Mucosa of stomach (tissue), 1 donor: Measurements from ENCODE around the gene LPP.
"Not testable (repeated sequence)": the region's sequence is repeated elsewhere in the genome, so short reads cannot be mapped to it uniquely, and the experiment has no call there.

Source experiments
- H3K27me3 ChIP-seq: one replicate; pipeline ENCODE4 v1.7.0; 2013; ENCODE audit warnings: mild to moderate bottlenecking, low read length; ENCODE audit not compliant: control insufficient read depth, insufficient read depth
- H3K36me3 ChIP-seq: one replicate; pipeline ENCODE4 v1.7.0; 2013; ENCODE audit warnings: low read length; ENCODE audit not compliant: control insufficient read depth, insufficient read depth
- H3K4me1 ChIP-seq: one replicate; pipeline ENCODE4 v1.7.0; 2013; ENCODE audit warnings: mild to moderate bottlenecking, low read length; ENCODE audit not compliant: control insufficient read depth, insufficient read depth
- H3K4me3 ChIP-seq: one replicate; pipeline ENCODE4 v1.7.0; 2013; ENCODE audit warnings: low read length
- H3K9ac ChIP-seq: one replicate; pipeline ENCODE4 v1.7.0; 2013; ENCODE audit warnings: mild to moderate bottlenecking, low read length, moderate library complexity
- H3K9me3 ChIP-seq: one replicate; pipeline ENCODE4 v1.7.0; 2013; ENCODE audit warnings: mild to moderate bottlenecking, low read length, moderate library complexity; ENCODE audit not compliant: control insufficient read depth
- donor health status: Pancreatic carcinoma.

Gene LPP

DNA sequence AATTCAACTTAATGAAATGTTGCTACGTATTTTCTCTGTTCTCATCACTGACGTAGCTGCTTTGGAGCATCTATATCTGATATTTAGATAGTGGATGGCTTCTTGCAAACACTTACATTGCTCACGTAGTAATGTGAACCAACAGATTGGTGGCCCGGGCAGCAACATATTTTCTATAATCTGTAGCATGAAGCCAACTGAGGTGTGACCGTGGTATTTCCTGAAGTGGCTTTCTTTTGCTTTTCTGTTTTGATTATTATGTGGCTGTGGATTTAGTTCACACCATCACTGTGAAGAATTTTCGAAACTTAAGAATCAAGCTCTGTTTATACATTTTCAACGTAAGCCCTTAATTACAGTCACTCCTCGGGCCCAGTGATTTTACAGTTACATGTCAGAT is 288.5 kb downstream of the LPP start:
- Histone ChIP-seq H3K4me1 (peaks cover 10% of the 10 kb centered on the region), H3K4me3 (no peak overlapping the region)

DNA sequence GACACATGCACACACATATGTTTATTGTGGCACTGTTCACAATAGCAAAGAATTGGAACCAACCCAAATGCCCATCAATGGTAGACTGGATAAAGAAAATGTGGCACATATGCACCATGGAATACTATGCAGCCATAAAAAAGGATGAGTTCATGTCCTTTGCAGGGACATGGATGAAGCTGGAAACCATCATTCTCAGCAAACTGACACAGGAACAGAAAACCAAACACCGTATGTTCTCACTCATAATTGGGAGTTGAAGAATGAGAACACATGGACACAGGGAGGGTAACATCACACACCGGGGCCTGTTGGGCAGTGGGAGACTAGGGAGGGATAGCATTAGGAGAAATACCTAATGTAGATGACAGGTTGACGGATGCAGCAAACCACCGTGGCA is 291.2 kb downstream of the LPP start:
- not testable (repeated sequence) for H3K27me3 ChIP-seq, H3K4me1 ChIP-seq, H3K36me3 ChIP-seq, H3K9me3 ChIP-seq, H3K9ac ChIP-seq, H3K4me3 ChIP-seq

More for the DNA sequence above, 288.5 kb downstream of the LPP start:
- Histone ChIP-seq H3K9me3 (no peaks in the 10 kb centered on the region), H3K9ac (no peak overlapping the region), H3K36me3 (no peaks in the 10 kb centered on the region), H3K27me3 (no peaks in the 10 kb centered on the region)

DNA sequence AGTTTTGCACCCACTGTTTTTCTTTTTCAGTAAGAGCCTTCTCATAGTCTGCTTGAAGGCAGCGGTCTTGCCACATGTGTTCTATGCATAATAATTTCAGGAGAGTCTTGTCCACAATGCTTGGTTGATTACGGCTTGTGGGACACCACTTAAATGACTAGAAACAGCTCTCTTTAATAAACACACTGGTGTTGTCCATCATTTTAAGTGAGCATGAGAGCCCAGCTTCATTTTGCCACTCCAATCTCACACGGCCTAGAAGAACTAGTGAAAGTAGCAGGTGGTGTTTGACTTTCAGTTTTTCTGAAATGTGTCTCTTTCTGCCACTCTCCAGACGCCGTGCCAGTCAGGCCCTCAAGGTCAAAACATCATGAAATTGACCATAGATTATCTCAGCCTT is 292.1 kb downstream of the LPP start:
- H3K9ac ChIP-seq: no peak overlapping the region
- no peaks in the 10 kb centered on the region for H3K36me3 ChIP-seq
- H3K27me3 ChIP-seq: no peaks in the 10 kb centered on the region
- H3K9me3 ChIP-seq: no peaks in the 10 kb centered on the region
- no peaks in the 10 kb centered on the region for H3K4me1 ChIP-seq
- no peak overlapping the region for H3K4me3 ChIP-seq

DNA sequence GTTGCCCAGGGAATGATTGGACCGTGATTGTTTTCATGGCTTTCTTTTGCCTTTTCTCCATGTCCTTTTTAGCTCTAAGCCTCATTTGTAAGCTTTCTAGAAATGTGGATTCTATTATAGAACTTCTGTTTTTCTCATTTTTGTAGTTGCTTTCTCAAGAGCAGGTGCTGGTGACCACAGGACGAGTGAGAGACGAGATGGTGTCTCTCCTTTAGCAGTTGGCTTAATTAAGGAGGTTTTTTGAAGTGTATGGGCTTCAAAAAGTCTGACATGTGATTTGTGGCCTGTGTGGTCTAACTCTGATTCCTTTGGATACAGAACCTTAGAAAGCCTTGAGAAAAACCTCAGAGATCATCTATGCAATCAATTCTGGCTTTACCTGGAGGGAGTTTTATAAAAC is 292.8 kb downstream of the LPP start:
- H3K4me3 ChIP-seq: no peak overlapping the region
- H3K4me1 ChIP-seq: no peaks in the 10 kb centered on the region
- H3K36me3 ChIP-seq: no peaks in the 10 kb centered on the region
- no peak overlapping the region for H3K9ac ChIP-seq
- H3K9me3 ChIP-seq: no peaks in the 10 kb centered on the region
- H3K27me3 ChIP-seq: no peaks in the 10 kb centered on the region

DNA sequence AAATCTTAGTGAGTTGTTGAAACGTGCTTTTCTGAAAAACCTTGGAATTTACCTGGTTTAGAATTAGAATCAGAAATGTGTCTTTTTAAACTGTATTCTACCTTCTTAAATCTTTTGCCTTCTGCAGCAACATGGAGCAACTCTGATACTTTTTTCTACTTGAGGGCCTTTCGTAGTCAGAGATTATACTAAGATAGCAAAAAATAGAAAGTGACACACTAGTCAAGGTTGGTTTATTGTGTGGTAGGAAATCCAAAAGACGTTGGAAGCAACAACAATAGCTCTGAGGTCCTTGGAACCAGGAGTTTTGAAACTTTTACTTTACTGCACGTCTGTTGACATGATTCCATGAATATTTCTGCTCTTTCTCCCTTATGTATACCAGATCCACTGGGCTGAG is 294.9 kb downstream of the LPP start:
- H3K9ac ChIP-seq: no peak overlapping the region
- no peak overlapping the region for H3K4me3 ChIP-seq
- no peaks in the 10 kb centered on the region for H3K4me1 ChIP-seq
- no peaks in the 10 kb centered on the region for H3K36me3 ChIP-seq
- H3K9me3 ChIP-seq: no peaks in the 10 kb centered on the region
- no peaks in the 10 kb centered on the region for H3K27me3 ChIP-seq

DNA sequence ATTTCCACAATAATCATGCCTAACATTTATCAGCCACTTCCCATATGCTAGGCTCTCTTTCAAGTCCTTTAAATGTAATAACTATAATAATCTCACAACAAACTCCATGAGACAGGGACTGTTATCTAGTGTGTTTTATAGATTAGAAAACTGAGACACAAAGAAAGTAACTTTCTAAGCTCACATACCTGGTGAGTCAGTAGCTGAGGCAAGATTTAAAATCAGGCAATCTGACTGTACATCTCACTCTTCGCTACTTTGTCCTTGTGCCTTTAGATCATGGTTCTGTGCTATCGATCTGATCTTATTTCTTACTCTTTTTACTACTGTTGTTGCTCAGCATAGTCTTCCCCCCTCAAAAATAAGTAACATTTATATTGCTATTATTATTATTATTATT is 295.5 kb downstream of the LPP start:
- Histone ChIP-seq H3K36me3 (no peaks in the 10 kb centered on the region), H3K9me3 (no peaks in the 10 kb centered on the region), H3K9ac (no peak overlapping the region), H3K4me1 (no peaks in the 10 kb centered on the region), H3K4me3 (no peak overlapping the region), H3K27me3 (no peaks in the 10 kb centered on the region)

DNA sequence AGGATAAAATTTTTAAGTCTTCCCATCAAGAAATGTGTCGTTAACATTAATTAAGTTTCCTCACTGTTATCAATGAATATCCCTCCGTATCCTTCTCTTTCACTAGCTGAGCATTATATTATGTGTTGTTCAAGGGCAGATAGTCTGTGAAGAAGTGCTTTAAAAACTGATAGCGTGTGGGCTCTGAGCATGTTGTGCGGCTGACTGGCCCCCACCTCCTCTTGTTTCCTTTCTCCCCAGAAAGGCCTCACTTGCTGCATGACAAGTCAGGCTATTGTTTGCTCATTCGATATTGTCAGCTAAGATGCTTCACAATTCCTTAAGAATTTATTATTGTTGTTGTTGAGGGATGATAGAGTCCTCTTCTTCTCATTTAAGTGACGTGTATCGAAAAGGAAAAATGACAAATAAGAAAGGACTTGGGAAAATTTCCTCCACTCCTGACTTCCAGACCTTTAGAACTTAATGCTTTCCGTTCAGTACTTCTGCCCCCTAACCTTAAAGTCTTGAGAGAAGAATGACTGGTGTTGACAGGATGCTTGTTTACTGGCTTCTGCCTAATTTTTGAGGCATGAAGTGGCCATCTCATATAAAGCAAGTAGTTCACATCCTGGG is 298.3 kb downstream of the LPP start:
- Histone ChIP-seq H3K9me3 (no peaks in the 10 kb centered on the region), H3K4me1 (no peaks in the 10 kb centered on the region), H3K9ac (no peak overlapping the region), H3K4me3 (no peak overlapping the region), H3K27me3 (no peaks in the 10 kb centered on the region), H3K36me3 (no peaks in the 10 kb centered on the region)

DNA sequence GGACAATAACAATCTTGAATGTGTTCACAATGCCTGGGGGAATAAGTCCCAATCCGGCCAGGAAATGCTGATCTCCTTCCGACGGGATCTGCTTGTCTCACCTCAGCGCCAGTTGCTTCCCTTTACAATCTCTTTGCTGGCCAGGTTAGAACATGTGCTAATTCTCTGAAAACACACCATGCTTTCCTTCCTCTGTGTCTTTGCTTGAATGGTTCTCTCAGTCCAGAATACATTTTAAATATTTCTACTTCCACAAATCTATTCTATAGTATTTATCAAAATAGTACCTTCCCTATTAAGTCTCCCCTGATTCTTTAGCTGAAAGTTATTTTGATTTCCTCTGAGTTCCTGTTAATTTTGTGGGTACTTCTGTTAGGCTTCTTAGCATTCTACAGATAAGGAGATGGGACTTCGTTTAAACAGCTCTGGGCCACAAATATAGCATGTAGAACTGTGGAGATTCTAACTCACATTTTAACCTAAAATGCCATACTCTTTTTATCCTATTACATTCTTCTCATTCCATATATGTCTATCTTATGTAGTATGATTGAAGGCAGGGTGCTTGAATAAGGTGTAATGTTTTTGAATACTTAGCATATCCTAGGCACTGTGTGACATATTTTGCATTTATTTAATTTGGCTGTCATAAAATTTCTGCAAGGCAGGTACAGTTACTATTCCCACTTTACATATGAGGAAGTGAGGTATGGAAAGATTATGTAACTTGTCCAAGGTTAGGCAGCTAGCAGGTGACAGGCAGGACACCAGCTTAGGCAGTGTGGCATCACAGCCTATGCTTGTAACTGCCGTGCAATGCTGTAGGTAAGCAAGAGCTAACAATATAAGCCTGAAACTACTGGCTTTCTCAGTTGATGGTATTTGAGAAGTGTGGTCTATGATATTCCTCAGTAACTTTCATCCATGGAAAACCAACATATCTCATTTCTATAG is 299.8 kb downstream of the LPP start:
- H3K9ac ChIP-seq: no peak overlapping the region
- H3K27me3 ChIP-seq: no peaks in the 10 kb centered on the region
- no peaks in the 10 kb centered on the region for H3K36me3 ChIP-seq
- no peak overlapping the region for H3K4me3 ChIP-seq
- H3K9me3 ChIP-seq: no peaks in the 10 kb centered on the region
- no peaks in the 10 kb centered on the region for H3K4me1 ChIP-seq

DNA sequence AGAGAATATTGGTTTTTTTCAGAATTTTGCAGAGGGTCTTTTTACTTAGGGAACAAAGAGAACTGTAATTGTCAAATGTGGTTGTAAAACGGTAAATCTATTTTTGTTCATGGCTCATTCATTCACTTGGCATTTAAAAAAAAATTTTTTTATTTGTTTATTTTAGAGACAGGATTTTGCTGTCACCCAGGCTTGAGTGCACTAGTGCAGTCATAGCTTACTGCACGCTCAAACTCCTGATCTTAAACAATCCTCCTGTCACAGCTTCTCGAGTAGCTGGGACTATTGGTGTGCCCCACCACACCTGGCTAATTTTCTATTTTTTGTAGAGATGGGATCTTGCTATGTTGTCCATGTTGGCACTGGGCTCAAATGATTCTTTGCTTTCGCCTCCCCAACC is 301.8 kb downstream of the LPP start:
- Histone ChIP-seq H3K36me3 (no peaks in the 10 kb centered on the region), H3K9me3 (no peaks in the 10 kb centered on the region), H3K4me3 (no peak overlapping the region), H3K9ac (no peak overlapping the region), H3K4me1 (peaks cover 7% of the 10 kb centered on the region), H3K27me3 (no peaks in the 10 kb centered on the region)

DNA sequence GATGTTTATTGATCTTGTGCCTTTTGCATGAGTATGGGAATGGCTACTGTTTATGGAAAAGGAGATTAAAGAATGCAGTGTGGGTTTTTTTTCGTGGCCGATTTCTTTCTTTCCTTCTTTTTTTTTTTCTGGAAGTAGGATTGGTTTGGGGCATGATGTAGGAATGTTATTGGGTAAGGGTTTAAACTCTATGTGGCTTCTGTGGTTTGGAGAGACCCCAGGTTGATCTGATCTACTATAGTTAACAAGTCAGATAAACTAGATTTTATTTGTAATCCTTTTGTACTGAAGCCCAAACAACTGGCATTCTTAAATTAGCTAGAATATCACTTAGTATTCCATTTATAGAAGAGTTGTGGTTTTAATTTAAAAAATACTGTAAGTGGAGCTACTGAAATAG is 304.8 kb downstream of the LPP start:
- no peak overlapping the region for H3K4me3 ChIP-seq
- peaks cover 8% of the 10 kb centered on the region for H3K4me1 ChIP-seq
- no peak overlapping the region for H3K9ac ChIP-seq
- no peaks in the 10 kb centered on the region for H3K36me3 ChIP-seq
- no peaks in the 10 kb centered on the region for H3K9me3 ChIP-seq
- no peaks in the 10 kb centered on the region for H3K27me3 ChIP-seq

DNA sequence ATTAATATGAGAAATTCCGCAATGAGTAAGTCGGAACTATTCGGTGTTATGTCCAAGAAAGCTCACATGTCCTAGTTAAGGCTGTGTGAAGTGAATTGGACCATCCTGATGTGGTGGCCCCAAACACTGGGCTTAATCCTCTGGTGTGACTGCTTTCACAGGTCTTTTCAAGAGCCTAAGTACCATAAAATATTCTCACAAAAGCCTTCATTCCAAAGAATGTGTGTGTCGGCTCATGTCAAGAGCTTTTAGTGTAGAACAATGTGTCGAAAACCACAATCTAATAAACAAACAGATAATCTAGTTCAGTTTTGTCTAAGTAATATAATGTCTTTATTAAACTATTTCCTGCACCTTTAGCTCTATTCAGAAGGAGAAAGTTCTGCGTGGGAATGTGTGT is 311.4 kb downstream of the LPP start:
- H3K9me3 ChIP-seq: no peaks in the 10 kb centered on the region
- H3K4me1 ChIP-seq: peaks cover 6% of the 10 kb centered on the region
- no peaks in the 10 kb centered on the region for H3K27me3 ChIP-seq
- no peak overlapping the region for H3K4me3 ChIP-seq
- H3K9ac ChIP-seq: no peak overlapping the region
- no peaks in the 10 kb centered on the region for H3K36me3 ChIP-seq

DNA sequence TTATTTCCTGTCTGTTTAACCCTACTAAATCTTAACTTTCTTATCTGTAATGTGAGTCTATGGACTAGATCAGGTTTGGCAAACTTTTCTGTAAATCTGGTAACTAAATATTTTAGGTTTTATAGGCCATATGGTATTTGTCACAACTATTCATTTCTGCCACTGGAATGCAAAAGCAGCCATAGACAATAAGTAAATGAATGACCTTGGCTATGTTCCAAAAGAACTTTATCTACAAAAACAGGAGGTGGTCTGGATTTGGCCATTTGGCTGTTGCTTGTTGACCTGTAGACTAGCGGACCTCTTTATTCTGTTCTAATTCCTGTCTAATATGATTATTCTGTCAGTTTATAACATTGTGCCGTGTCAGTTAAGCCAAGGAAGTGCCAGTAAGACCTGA is 314.2 kb downstream of the LPP start:
- Histone ChIP-seq H3K9ac (no peak overlapping the region), H3K4me3 (no peak overlapping the region), H3K9me3 (no peaks in the 10 kb centered on the region), H3K36me3 (no peaks in the 10 kb centered on the region), H3K27me3 (no peaks in the 10 kb centered on the region), H3K4me1 (no peaks in the 10 kb centered on the region)
